GM19467 (cell line): ENCODE results near the gene PKDCC.
"Not testable (repeated sequence)": the region's sequence is repeated elsewhere in the genome, so short reads cannot be mapped to it uniquely, and the experiment has no call there.

ENCODE experiments used
- ATAC-seq: cut with Tn5 transposase; IDR thresholded peaks from one replicate; pipeline ENCODE4 v1.9.1; 2021; ENCODE audit warnings: mild to moderate bottlenecking, moderate library complexity; ENCODE audit not compliant: unreplicated experiment

PKDCC gene

GRCh38 chr2:42063431-42064171 is 15.8 kb downstream of the PKDCC start:
- ATAC-seq: no peak

GRCh38 chr2:42064417-42064942 is 16.7 kb downstream of the PKDCC start:
- ATAC-seq: no peak

- ATAC-seq: not testable (repeated sequence)
Observed at GRCh38 chr2:42065753-42066152, 17.9 kb downstream of the PKDCC start.

GRCh38 chr2:42067001-42067400 is 19.2 kb downstream of the PKDCC start:
- not testable (repeated sequence) for ATAC-seq

GRCh38 chr2:42067521-42067920 is 19.7 kb downstream of the PKDCC start:
- no peak for ATAC-seq

- ATAC-seq: no peak
Observed at GRCh38 chr2:42068571-42069178, 20.9 kb downstream of the PKDCC start.

GRCh38 chr2:42069568-42069967 is 21.7 kb downstream of the PKDCC start:
- no peak for ATAC-seq

GRCh38 chr2:42071791-42072190 is 24.0 kb downstream of the PKDCC start:
- no peak for ATAC-seq

GRCh38 chr2:42072349-42073118 is 24.7 kb downstream of the PKDCC start:
- no peak for ATAC-seq

- ATAC-seq: no peak
Observed at GRCh38 chr2:42073739-42074503, 26.1 kb downstream of the PKDCC start.

- no peak for ATAC-seq
Observed at GRCh38 chr2:42074661-42075060, 26.8 kb downstream of the PKDCC start.

GRCh38 chr2:42076357-42077225 is 28.8 kb downstream of the PKDCC start:
- ATAC-seq: no peak

GRCh38 chr2:42077343-42077742 is 29.5 kb downstream of the PKDCC start:
- ATAC-seq: no peak

GRCh38 chr2:42079737-42080287 is 32.0 kb downstream of the PKDCC start:
- no peak for ATAC-seq

- not testable (repeated sequence) for ATAC-seq
Observed at GRCh38 chr2:42081151-42081550, 33.3 kb downstream of the PKDCC start.

GRCh38 chr2:42082016-42082415 is 34.2 kb downstream of the PKDCC start:
- no peak for ATAC-seq

GRCh38 chr2:42084231-42084671 is 36.4 kb downstream of the PKDCC start:
- no peak for ATAC-seq

GRCh38 chr2:42085070-42085469 is 37.2 kb downstream of the PKDCC start:
- ATAC-seq: not testable (repeated sequence)

GRCh38 chr2:42085706-42086487 is 38.1 kb downstream of the PKDCC start:
- ATAC-seq: no peak
